SH-SY5Y (cell line): ENCODE data around the gene ACAD9.

Experiments used
- GATA2 ChIP-seq: IDR thresholded peaks from 2 replicates; pipeline ENCODE4 v1.6.1; 2011; ENCODE audit warnings: mild to moderate bottlenecking, low read depth, low read length
- GATA3 ChIP-seq: IDR thresholded peaks from 2 replicates; pipeline ENCODE4 v1.6.1; 2011; ENCODE audit warnings: low read depth, mild to moderate bottlenecking, low read length, moderate library complexity

ACAD9 gene

GRCh38 chr3:128855569-128855968 is 23.9 kb upstream of the ACAD9 start:
- no peak for TF ChIP-seq GATA3
- TF ChIP-seq GATA2 = no peak

GRCh38 chr3:128858167-128858566 is 21.3 kb upstream of the ACAD9 start:
- TF ChIP-seq GATA2 (no peak), GATA3 (no peak)

- TF ChIP-seq GATA2 = no peak
- no peak for TF ChIP-seq GATA3
Measured at GRCh38 chr3:128859630-128860029, 19.8 kb upstream of the ACAD9 start.

DNA sequence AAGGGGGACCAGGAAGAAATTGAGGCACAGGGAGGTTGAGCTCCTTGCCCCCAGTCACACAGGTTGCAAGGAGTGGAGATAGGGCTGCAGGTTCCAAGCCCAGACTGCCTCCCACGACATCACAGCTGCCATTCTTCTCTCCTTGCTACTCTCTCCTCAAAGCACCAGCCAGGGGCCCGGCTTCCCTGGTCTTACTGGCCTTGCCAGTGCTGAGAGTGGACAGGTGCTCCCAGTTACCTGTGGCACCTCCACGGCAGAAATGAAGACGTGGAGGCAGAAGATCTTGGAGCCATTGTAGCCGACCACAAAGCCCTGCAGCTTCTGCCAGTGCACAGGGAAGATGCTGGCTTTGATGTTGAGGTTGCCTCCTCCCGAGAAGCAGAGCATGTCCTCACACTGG is 17.9 kb upstream of the ACAD9 start:
- TF ChIP-seq GATA3 (no peak), GATA2 (no peak)

GRCh38 chr3:128863560-128863959 is 15.9 kb upstream of the ACAD9 start:
- no peak for TF ChIP-seq GATA2
- no peak for TF ChIP-seq GATA3

GRCh38 chr3:128864351-128864811 is 15.0 kb upstream of the ACAD9 start:
- TF ChIP-seq GATA2 (no peak), GATA3 (no peak)

GRCh38 chr3:128864849-128865804 is 14.3 kb upstream of the ACAD9 start:
- TF ChIP-seq GATA2 = peak; percentile 33; the same call in 1 of the 2 replicates

DNA sequence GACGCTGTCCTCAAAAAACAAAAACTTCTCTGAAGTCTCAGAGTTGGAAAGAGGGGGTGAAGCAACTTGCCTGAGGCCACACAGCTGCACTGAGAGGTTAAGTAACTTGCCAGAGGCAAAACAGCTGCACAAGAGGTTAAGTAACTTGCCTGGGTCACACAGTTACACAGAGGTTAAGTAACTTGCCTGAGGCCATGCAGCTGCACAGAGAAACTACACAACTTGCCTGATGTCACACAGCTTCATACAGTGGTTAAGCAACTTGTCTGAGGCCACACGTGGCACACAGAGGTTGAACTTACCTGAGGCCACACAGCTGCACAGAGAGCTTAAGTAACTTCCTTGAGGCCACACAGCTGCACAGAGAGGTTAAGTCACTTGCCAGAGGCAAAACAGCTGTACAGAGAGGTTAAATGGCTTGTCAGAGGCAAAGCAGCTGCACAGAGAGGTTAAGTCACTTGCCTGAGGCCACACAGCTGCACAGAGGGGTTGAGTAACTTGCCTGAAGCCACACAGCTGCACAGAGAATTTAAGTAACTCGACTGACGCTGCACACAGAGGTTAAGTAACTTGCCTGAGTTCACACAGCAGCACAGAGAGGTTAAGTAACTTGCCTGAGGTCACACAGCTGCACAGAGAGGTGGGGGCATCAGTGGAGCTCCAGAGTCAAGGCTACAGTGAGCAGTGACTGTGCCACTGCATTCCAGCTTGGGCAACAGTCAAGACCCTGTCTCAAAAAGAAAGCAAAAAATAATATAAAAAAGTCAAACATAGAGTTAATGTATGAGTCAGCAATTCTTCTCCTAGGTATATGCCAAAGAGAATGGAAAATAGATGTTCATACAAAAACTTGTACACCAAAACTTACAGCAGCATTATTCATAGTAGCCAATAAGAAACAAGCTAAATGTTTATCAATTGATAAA is 12.0 kb upstream of the ACAD9 start:
- TF ChIP-seq GATA3 = no peak

DNA sequence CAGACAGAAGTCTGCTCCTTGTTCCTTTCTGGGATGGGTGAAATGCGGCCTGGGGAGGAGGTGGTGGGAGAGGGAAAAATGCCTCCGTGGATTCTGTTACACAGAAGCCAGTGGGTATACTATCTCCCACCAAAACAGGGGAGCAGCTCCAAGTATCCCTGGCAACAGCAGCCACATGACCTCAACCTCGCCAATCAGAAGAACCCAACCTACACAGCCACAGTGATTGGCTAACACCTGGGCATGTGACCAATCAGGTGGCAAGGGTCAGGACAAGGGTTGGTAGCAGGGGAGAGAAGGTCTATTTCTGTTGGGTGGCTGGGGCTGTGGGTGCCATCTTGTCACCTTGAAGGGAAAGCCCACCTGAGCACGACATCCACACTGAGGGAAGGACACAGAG is 9.1 kb upstream of the ACAD9 start:
- TF ChIP-seq GATA3 = no peak
- no peak for TF ChIP-seq GATA2

GRCh38 chr3:128872282-128872681 is 7.1 kb upstream of the ACAD9 start:
- TF ChIP-seq GATA3 (no peak), GATA2 (no peak)

DNA sequence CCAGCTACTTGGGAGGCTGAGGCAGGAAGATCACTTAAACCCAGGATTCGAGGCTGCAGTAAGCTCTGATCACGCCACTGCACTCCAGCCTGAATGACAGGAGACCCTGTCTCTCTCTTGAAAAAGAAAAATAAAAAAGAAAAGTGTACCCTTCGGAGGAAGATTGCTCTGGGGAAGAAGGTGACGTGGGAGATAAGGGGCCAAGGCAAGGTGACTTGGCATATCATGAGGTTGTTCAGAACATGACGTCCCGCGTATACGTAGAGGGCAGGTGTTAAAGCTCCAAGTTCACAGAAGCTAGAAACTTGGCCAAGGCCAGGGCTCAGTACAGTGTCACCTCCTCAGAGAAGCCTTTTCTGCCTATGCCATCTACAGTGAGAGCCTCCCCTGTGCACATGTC is 6.7 kb upstream of the ACAD9 start:
- TF ChIP-seq GATA3 (no peak), GATA2 (no peak)

DNA sequence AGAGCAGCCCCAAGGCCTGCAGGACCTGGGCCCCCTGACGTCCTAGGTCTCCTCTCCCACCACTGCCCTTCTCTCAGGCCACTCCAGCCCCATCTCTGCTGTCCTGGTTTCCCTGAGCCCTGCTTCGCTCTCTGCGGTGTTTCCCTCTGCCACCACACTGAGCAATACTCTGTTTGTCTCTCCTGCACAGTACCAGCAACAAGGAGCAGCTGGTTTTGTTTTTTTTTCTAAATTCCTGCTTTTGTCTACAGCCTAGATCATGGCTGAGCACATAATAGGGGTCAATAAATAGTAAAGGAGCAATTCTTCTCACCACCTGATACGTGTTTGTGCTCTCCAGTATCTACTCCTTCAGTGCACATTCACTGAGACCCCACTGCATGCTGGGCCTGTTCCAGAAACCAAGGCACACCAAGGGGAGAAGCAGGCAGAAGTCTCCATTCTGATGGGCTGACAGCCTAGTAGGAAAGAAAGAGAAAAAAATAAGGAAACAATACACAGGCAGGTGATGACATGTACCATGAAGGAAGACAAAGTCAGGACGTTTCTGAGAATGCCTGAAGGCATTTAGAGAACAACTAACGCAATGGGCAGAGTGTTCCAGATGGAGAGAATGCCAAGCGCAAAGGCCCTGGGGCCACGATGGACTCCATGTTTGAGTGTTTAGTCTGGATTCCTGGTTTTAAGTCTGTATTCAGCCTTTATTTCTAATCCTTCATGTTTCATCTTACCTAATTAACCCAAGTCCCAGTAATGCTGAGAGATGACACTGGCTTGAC is 6.0 kb upstream of the ACAD9 start:
- TF ChIP-seq GATA3 (no peak), GATA2 (no peak)

DNA sequence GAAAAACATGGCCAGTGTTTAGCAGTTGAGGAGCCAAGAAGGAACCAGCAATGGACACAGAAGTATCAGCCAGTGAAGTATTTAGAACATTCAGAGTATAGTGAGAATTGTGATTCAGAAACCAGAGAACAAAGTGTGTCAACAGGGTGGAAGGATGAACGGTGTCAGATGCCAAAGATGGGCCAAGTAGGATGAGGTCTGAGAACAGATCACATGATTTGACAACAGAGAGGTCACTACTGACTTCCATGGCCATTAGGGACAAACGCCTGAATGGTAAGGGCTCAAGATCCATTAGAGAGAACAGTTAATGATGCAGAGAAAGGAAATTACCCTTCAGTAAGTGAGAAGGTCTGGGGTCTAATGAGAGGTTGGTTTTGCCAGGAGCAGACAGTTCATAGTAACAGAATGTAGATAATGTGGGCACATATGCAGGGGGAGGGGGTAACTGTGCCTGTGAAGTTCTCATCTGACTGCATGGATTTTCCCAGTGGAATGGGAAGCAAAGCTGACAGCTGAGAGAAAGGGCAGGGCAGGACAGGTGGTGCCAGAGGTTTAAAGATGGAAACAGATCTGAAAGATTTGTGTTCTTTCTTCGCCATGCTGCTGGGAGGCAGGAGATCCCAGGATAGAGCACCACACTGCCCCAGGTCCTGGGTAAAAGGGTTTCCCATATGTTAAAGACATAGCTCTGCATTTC is 4.8 kb upstream of the ACAD9 start:
- TF ChIP-seq GATA2 (no peak), GATA3 (no peak)

DNA sequence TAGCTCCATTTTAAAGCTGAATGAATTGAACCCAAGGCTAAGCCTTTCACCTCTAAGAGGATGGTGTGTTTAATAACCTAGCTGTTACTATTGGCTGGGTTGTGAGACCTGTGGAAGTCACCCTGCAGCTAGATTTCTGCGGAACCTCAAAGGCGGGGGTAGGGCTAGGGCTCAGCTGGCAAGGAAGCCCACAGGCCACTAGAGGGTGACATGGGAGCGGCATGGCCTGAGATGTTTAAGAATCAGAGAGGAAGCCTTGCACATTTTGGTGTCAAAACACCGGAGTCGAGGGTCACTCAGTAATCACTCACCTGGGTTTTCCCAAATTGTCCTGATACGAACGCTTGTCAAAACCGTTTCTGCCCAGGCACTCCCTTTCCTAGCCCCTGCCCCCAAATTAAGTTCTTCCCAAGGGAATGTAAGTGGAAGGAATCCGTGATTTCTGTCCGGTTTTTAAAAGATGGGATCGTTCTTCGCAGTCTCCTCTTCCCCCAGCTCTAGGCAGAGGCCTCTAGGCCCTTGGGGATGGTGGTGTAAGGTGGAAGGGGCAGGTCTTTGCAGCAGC is 3.8 kb upstream of the ACAD9 start:
- TF ChIP-seq GATA3 (no peak), GATA2 (no peak)
